ENCODE results near the gene JSRP1. TPM values are rescaled to one million over a fixed set of nuclear protein-coding genes. Genes with fewer than 3 reads are reported as not detected.

JSRP1 gene
- total and polyA plus RNA-seq, 7 donors: 0.36 to 1.6 (median 1.0) TPM; not detected in 4

DNA sequence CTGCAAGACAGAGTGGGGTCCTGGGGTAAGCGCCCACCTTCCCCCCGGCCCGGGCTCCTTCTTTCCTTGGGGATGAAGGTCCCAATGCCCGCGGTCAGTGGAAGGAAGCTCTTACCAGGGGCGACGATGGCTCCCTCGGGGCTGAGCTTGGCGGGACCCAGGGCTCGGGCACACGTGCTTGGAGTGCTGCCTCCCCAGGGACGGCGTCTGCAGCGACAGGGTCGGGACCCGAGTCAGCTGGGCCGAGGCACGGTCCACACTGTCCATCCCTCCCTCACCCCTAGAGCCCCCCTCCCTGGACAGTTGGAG, 3.5 kb downstream of the JSRP1 start:
- Histone ChIP-seq H3K4me1 (peaks cover 0 to 42% (median 37%) of the 10 kb centered on the region in 4 donors), H3K36me3 (peaks cover 0 to 15% (median 8%) of the 10 kb centered on the region in 4 donors), H3K27ac (no peak overlapping the region), H3K9me3 (no peaks in the 10 kb centered on the region), H3K4me3 (peak overlapping the region in 2 of 4 donors; percentile 8 to 9), H3K27me3 (peaks cover 47 to 54% (median 48%) of the 10 kb centered on the region in 3 donors)
- intact Hi-C loops (cut with DNase I): no loop called here
- no peak for DNase-seq
- WGBS, 2 donors: 8% methylated on average over 18 of the region's 18 CpGs
- TF ChIP-seq POLR2A (IDR thresholded peaks at IDR 0.05): no peak
- TF ChIP-seq, protein P1, sequence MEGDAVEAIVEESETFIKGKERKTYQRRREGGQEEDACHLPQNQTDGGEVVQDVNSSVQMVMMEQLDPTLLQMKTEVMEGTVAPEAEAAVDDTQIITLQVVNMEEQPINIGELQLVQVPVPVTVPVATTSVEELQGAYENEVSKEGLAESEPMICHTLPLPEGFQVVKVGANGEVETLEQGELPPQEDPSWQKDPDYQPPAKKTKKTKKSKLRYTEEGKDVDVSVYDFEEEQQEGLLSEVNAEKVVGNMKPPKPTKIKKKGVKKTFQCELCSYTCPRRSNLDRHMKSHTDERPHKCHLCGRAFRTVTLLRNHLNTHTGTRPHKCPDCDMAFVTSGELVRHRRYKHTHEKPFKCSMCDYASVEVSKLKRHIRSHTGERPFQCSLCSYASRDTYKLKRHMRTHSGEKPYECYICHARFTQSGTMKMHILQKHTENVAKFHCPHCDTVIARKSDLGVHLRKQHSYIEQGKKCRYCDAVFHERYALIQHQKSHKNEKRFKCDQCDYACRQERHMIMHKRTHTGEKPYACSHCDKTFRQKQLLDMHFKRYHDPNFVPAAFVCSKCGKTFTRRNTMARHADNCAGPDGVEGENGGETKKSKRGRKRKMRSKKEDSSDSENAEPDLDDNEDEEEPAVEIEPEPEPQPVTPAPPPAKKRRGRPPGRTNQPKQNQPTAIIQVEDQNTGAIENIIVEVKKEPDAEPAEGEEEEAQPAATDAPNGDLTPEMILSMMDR (IDR thresholded peaks at IDR 0.05): no peak
- TF ChIP-seq EP300 (IDR thresholded peaks at IDR 0.05): no peak
- TF ChIP-seq POLR2AphosphoS5 (IDR thresholded peaks at IDR 0.05): no peak

DNA sequence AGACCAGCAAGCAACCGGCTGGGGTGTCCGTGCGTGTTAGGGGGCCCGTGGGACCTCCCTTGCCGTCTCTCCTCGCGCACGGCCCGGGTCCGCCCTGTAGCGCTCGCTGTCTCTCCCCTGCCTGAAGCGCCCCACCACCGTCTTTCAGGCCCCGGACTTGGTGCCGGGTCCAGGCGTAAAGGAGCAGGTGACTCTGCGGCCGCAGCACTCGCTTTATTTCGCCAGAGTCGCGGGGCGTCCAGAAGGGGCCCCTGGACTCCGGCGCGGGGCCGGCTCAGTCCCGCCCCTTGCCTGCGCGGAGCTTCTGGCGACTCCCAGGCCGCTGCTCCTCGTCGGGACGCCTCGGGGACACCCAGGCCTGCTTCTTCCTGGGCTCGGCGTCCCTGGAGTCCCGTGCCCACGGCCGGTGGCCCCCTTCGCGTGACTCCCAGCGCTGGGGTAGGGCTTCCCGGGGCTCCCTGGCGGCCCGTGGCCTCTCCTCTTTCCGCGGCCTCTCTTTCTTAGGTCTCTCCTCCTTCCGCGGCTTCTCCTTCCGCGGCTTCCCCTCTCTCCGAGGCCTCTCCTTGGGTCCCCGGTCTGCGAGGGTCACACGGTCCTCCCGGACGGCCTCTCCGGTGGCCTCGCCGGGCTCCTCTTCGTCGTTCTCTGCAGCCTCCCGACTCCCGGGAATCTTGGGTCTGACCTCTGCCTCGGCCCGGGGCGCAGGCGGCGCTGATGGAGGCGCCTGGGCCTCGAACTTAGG, 4.0 kb downstream of the JSRP1 start:
- intact Hi-C loops (cut with DNase I): no loop called here
- no peaks in the 10 kb centered on the region for H3K9me3 ChIP-seq
- H3K36me3 ChIP-seq: peaks cover 2 to 21% (median 14%) of the 10 kb centered on the region in 4 donors
- peak overlapping the region in 2 of 4 donors; percentile 7 to 9 for H3K4me3 ChIP-seq
- no peak for DNase-seq
- peaks cover 0 to 42% (median 37%) of the 10 kb centered on the region in 4 donors for H3K4me1 ChIP-seq
- H3K27ac ChIP-seq: no peak overlapping the region
- WGBS, 2 donors: 7 to 8% methylated on average over 74 of the region's 74 CpGs
- peaks cover 47 to 54% (median 48%) of the 10 kb centered on the region in 3 donors for H3K27me3 ChIP-seq
- TF ChIP-seq POLR2AphosphoS5 (IDR thresholded peaks at IDR 0.05): no peak
- no peak for TF ChIP-seq POLR2A (IDR thresholded peaks at IDR 0.05)
- TF ChIP-seq, protein P1 (IDR thresholded peaks at IDR 0.05): no peak
- no peak for TF ChIP-seq EP300 (IDR thresholded peaks at IDR 0.05)

DNA sequence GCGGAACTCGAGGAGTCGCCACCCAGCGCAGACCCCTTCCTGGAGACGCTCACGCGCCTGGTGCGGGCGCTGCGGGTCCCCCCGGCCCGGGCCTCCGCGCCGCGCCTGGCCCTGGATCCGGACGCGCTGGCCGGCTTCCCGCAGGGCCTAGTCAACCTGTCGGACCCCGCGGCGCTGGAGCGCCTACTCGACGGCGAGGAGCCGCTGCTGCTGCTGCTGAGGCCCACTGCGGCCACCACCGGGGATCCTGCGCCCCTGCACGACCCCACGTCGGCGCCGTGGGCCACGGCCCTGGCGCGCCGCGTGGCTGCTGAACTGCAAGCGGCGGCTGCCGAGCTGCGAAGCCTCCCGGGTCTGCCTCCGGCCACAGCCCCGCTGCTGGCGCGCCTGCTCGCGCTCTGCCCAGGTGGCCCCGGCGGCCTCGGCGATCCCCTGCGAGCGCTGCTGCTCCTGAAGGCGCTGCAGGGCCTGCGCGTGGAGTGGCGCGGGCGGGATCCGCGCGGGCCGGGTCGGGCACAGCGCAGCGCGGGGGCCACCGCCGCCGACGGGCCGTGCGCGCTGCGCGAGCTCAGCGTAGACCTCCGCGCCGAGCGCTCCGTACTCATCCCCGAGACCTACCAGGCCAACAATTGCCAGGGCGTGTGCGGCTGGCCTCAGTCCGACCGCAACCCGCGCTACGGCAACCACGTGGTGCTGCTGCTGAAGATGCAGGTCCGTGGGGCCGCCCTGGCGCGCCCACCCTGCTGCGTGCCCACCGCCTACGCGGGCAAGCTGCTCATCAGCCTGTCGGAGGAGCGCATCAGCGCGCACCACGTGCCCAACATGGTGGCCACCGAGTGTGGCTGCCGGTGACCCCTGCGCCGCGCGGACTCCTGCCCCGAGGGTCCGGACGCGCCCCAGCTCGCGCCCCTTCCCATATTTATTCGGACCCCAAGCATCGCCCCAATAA, 4.8 kb downstream of the JSRP1 start:
- Histone ChIP-seq H3K27me3 (peaks cover 47 to 54% (median 48%) of the 10 kb centered on the region in 3 donors), H3K4me1 (peaks cover 0 to 42% (median 39%) of the 10 kb centered on the region in 4 donors), H3K36me3 (peaks cover 11 to 29% (median 22%) of the 10 kb centered on the region in 4 donors), H3K4me3 (peak overlapping the region in 2 of 4 donors; percentile 9 to 16), H3K9me3 (no peaks in the 10 kb centered on the region), H3K27ac (no peak overlapping the region)
- DNase-seq: no peak
- intact Hi-C loops (cut with DNase I): no loop called here
- TF ChIP-seq EP300 (IDR thresholded peaks at IDR 0.05) (no peak), POLR2A (IDR thresholded peaks at IDR 0.05) (no peak), POLR2AphosphoS5 (IDR thresholded peaks at IDR 0.05) (no peak)
- TF ChIP-seq, protein P1 (IDR thresholded peaks at IDR 0.05): no peak
- 5 to 6% methylated on average over 125 of the region's 125 CpGs for WGBS, 2 donors

DNA sequence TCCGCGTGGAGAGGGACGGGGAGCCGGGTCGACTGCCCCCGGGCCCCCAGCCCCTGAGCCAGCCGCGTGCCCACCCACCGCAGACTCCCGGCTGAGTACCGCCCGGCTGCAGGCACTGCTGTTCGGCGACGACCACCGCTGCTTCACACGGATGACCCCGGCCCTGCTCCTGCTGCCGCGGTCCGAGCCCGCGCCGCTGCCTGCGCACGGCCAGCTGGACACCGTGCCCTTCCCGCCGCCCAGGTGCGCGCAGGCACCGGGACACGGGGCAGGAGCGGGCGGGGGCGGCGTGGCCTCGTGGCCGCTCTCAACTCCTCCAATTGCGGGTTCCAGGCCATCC, 5.5 kb downstream of the JSRP1 start:
- TF ChIP-seq POLR2AphosphoS5 (IDR thresholded peaks at IDR 0.05) (no peak), POLR2A (IDR thresholded peaks at IDR 0.05) (no peak), EP300 (IDR thresholded peaks at IDR 0.05) (no peak)
- TF ChIP-seq, protein P1 (IDR thresholded peaks at IDR 0.05): no peak
- H3K36me3 ChIP-seq: peaks cover 17 to 35% (median 28%) of the 10 kb centered on the region in 4 donors
- H3K27me3 ChIP-seq: peaks cover 47 to 54% (median 48%) of the 10 kb centered on the region in 3 donors
- no peaks in the 10 kb centered on the region for H3K9me3 ChIP-seq
- H3K4me3 ChIP-seq: peak overlapping the region in 1 of 4 donors; percentile 16
- 6 to 10% methylated on average over 40 of the region's 40 CpGs for WGBS, 2 donors
- intact Hi-C loops (cut with DNase I): no loop called here
- H3K27ac ChIP-seq: no peak overlapping the region
- peaks cover 0 to 42% (median 39%) of the 10 kb centered on the region in 4 donors for H3K4me1 ChIP-seq
- no peak for DNase-seq

All from sigmoid colon (tissue), 7 donors.